HG02981 (cell line): ENCODE measurements around the gene ALAS1.

ENCODE experiments used
- ATAC-seq: cut with Tn5 transposase; IDR thresholded peaks from one replicate; pipeline ENCODE4 v1.9.1; 2021; ENCODE audit warnings: mild to moderate bottlenecking, moderate library complexity; ENCODE audit not compliant: unreplicated experiment

Gene ALAS1

GRCh38 chr3:52198643-52199608, 966 bp downstream of the ALAS1 start:
- no peak for ATAC-seq

DNA sequence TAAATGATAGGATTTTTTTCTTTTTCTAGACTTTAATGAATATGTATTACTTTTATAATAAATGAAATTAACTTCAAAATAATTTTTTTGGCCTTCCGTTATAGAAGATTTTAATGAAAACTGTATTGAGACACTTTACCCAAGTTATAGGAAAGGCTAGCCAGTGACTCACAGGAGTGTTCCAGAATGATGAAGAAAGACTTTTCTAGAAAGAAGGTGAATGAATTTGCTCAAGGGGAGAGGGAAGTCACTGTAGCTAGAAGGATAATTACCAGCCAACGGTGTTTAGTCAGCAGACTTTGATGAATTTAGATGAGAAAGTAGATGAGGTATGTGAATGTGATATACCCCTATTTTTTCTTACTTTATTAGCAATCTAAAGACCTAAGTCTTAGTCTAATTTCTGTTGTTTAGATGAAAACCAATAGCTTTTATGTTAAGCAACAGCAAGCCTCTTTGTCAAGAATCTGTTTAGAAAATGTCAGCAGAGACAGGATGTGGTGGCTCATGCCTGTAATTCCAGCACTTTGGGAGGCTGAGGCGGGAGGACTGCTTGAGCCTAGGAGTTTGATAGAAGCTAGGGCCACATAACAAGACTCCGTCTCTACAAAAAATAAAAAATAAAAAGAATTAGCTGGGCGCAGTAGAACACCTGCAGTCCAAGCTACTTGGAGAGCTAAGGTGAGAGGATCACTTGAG, 3.2 kb downstream of the ALAS1 start:
- ATAC-seq, result no peak

- no peak for ATAC-seq
Measured at GRCh38 chr3:52202384-52203077, 4.6 kb downstream of the ALAS1 start.

GRCh38 chr3:52203701-52204100, 5.7 kb downstream of the ALAS1 start:
- ATAC-seq, result no peak

GRCh38 chr3:52204337-52205073, 6.5 kb downstream of the ALAS1 start:
- ATAC-seq, result no peak

- ATAC-seq, result no peak
Measured at GRCh38 chr3:52205727-52206372, 7.9 kb downstream of the ALAS1 start.

- ATAC-seq, result no peak
Measured at GRCh38 chr3:52208556-52208955, 10.6 kb downstream of the ALAS1 start.

- ATAC-seq, result no peak
Measured at GRCh38 chr3:52210037-52210436, 12.1 kb downstream of the ALAS1 start.

- ATAC-seq, result no peak
Measured at GRCh38 chr3:52210550-52211046, 12.6 kb downstream of the ALAS1 start.

GRCh38 chr3:52211268-52211891, 13.4 kb downstream of the ALAS1 start:
- ATAC-seq, result no peak

- ATAC-seq, result no peak
Measured at GRCh38 chr3:52213005-52213404, 15.0 kb downstream of the ALAS1 start.

DNA sequence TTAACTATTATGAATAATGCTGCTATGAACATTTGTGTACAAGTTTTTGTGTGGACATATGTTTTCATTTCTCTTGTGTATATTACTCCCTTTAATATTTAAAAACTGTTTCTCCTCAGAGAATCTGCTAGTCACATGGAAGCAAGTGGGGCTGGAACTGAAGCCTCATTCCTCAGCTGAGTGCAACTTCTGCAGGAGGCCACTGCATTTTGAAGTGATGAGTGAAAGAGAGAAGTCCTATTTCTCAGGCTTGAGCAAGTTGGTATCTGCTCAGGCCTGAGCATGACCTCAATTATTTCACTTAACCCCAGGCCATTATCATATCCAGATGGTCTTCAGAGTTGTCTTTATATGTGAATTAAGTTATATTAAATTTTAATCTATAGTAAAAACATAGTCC, 15.9 kb downstream of the ALAS1 start:
- no peak for ATAC-seq

GRCh38 chr3:52215351-52215750, 17.4 kb downstream of the ALAS1 start:
- no peak for ATAC-seq

DNA sequence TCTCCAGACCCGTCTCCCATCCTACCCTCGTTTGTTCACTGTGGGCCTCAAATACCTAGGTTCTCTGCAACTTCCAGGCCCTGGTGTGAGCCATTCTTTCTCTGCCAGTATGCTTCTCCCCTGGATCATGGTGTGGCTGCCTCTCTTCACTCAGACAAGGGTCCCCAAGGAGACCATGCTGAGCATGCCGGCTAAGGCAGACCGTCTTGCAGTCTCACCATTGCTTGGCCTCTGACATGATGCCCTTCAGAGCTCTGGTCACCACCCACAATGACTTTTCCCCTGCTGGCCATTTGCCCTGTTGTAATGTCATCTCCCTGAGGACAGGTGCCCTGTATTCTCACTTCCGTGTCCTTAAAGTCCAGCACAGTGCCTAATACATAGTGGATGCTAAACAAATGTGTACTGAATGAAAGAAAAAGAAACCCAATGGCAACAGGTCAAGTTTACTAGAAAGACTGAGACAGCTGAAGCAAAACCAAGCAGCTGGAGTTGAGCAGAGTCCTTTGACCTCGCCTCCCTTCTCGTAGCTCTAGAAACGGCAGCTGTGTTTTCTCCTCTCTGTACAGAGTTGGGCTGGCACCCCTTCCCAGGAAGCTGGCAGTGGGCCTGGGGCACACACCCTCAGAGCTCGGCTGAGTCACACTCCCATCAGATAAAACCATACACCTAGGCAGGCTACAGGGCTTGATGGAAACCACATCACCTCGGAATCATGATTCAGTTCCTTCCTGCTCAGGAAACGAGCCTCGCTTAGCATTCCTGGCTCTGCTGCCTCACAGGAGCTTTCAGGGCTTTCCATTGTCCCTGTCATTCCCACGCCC, 18.8 kb downstream of the ALAS1 start:
- ATAC-seq, result no peak

GRCh38 chr3:52217409-52217805, 19.4 kb downstream of the ALAS1 start:
- no peak for ATAC-seq

- ATAC-seq, result no peak
Measured at GRCh38 chr3:52218026-52218425, 20.1 kb downstream of the ALAS1 start.

DNA sequence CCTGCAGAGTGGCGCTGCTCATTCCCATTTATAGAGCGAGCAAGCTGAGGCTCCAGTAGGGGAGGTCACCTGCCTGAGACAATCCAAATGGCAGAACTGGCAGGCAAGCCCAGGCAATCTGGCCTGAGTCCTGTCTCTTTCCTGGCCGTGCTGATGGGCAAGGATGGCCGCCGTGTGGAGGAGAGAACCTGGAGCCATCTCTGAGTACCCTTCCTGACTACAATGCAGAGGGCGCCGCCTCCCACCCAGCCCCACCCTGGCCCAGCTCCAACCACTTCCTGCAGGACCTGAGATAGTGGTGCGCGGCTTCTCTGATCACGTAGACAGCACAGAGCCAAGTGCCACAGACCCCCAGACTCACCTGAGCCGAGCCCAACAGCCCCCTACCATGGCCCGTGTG, 20.5 kb downstream of the ALAS1 start:
- ATAC-seq, result no peak

DNA sequence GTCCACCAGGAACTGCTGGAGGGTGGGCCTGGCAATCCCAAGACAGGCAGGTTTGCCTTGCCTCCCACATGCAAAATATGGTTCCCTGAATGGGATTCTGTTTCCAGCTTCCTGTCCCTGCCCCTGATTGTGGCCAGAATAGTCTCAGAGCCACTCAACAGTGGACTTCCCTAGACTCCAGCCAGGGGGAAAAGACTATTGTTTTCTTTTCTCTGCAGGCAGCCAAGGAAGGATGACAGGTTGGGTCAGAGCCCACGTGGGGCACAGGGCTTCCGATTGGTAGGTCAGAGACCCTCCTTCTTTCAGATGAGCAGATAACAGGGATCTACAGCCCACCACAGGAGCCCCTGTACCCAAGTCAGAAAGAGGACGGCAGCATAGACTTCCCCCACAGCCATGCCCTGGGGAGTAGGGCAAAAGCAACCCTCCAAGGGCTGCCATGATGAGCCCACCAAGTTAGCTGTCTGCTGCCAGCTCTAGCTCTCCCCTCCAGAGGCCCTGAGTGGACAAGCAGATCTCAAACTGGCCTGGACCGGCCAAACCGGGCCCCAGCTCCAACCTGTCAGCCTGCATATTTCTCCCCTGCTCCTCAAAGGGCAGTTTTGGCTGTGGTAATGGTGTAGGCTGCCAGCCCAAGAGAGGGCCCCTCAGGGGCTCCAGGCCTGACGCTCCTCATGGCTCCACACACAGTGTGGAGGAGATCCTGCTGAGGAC, 21.1 kb downstream of the ALAS1 start:
- no peak for ATAC-seq
